NCI-H748 treated with DMSO at 0.1 percent for 48 hours (cell line): Measurements from ENCODE around the gene CCR6.
"Not testable (repeated sequence)": the region's sequence is repeated elsewhere in the genome, so short reads cannot be mapped to it uniquely, and the experiment has no call there.

Experiments
- DNase-seq: peaks from one replicate; lab custom pipeline; 2025; lab: John Stamatoyannopoulos, UW

The CCR6 gene

DNA sequence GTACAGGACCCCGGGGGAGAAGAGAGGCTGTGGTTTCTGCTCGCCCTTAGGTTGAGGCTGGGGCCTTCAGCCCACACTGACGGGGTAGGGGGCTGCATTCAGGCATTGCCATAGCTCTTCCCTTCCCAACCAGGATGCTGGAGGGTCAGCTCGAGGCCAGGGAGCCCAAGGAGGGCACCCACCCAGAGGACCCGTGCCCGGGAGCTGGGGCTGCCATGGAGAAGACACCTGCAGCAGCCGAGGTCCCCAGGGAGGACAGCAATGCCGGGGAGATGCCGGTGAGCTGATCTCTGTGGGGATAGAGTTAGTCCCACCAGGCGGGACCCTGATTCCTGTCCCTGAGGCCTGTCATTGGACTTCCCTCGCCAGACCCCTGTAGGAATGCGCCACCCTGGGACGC is 49.1 kb downstream of the CCR6 start:
- DNase-seq, result not testable (repeated sequence)

DNA sequence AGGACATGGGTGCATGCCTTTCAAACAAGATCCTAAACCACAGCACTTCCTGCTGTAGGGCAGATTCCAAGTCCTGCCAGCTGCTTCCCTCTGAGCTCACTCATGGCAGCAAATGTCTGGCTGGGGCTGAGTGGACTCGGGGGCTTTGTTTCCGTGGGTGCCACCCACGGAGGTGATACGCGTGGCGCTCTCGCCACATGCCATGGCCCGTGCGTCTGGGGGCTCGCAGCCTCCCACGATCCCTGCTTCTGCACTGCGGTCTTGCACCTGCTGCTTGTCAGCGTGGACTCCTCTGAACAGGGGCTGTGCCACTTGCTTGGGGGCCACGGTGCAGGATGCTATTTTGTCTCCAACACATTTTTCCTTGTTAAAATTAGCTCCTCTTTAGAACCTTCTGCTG is 54.4 kb downstream of the CCR6 start:
- DNase-seq, result not testable (repeated sequence)

DNA sequence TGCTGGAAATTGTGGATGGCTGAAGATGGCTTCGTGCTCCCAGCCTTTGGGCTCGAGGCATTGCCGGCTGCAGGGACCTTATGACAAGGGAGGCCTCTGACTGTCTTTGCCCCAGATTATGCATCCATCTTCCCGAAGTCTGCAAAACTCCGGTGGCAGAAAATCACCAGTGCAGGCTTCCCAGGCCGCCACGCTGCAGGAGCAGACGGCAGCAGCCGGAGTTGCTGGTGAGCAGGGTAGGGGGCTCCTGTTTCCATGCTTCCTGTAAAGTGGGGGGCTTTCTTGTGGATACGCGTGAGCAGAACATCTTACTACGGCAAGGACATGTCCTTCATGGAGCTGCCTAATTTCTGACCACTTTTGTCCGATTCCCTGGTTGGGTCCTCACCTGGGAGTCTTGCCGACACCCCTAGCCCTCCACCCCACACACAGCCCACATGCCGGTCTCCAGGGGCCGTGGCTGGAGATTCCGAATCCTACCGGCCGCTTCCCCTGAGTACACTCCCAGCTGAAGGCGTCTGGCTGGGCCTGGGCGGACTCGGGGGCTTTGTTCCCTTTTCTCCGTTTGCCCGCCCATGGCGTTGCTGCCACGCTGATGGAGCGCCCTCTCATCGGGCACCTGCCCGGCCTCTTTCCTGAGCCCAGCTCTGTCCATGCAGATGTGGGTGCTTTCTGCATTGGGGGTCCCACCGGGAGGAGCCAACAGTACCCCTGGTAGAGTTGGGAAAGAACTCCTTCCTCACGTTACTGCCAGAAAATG is 56.2 kb downstream of the CCR6 start:
- not testable (repeated sequence) for DNase-seq

DNA sequence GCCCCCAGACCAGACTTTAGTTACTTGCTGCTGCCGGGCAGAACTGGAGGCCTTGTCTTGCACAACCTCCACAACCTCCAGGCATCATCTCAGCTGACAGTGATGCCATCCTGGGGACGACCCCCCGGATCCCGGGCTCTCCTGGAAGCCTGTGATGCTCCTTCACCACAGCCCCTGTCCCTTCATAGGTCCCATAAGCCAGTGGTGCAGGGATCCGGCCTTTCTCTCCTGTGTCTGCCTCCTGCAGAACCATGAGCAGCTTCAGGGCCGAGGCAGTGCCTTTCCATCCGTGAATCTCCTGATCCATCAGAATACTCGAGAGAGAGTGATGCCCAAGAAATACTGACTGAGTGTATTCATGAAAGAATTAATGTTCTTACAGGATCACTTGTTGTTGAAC is 57.2 kb downstream of the CCR6 start:
- not testable (repeated sequence) for DNase-seq

DNA sequence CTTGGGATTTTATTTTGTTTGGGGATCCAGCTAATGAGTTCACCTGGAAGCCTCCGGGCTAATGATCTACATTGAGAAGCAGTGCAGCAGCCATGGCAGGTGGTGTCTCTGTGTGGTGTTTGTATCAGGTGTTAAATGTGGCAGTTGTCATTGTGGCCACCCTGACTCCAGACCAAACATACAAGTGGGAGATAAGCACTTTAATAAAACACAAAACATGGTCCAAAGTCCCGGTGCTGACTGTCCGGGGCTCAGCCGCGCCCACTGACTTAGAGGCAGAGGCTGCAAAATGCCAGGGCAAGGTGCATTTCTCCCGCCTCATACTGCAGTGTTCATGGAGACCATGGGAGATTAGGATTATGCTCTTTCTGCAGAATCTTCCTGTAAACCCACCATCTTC is 58.5 kb downstream of the CCR6 start:
- DNase-seq, result not testable (repeated sequence)

DNA sequence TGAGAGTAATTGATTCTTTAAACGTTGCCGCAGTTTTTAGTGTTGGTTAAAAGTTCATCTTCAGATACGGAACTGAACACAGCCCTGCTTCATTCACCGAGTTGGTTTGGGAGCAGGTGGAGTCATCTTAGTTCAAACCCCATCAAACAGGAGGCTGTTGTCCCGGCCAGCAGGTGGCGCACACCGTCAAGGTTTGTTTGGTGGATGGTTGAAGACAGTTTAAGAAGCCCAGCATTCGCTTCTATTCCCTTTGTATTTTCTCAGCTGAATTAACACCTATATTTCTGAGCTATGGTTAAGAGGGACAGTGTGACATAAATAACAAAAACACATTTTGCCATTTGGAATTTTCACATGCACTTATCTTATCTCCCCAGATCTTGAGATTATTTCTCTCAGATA is 60.0 kb downstream of the CCR6 start:
- DNase-seq, result not testable (repeated sequence)

DNA sequence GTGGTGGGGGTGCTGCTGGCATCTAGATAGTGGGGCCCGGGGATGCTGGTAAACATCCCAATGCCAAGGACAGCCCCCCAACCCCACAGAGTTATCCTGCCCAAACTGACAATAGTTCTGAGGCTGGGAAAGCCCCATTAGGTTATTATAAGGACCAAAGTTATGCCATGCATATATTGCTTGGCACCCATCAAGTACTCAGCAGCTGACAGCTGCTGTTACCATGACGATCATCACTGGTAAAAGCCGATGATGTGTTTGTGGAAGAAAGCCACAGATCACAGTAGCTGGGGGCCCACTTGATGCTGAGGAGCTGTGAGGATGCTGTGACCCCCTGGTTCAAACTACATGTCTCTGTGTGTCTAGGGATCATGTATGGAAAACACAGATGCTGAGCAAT is 62.2 kb downstream of the CCR6 start:
- not testable (repeated sequence) for DNase-seq

DNA sequence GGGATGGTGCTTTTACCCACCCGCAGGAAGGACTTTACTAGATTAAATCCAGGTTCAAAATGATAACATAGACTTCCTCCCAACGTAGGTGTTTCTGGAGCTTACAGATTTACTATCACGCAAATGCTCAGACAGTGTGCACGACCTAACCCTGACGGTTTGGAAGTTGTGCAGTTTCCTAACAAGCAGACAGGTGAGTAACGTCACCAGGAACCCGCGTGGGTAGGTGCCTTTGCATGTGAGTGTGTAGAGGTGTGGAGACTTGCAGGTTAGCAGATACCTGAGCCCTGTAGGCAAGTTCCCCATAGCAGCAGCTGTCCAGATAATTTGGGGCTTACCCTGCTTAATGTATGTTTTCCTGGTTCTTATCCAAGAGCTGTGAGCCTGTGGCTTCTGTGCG is 64.4 kb downstream of the CCR6 start:
- not testable (repeated sequence) for DNase-seq
